Cortex of kidney (tissue), 1 donor: ENCODE measurements around the gene CCT3.

Experiments used
- DNase-seq: peaks from one replicate; lab custom pipeline; 2025; lab: John Stamatoyannopoulos, UW

Gene CCT3

GRCh38 chr1:156281281-156281680, 56.8 kb downstream of the CCT3 start:
- no peak for DNase-seq

- no peak for DNase-seq
These were observed 58.3 kb downstream of the CCT3 start for GRCh38 chr1:156279837-156280236.

- DNase-seq = no peak
These were observed 61.1 kb downstream of the CCT3 start for GRCh38 chr1:156276966-156277381.

GRCh38 chr1:156276532-156276931, 61.6 kb downstream of the CCT3 start:
- no peak for DNase-seq

- no peak for DNase-seq
These were observed 67.8 kb downstream of the CCT3 start for GRCh38 chr1:156270314-156270713.

GRCh38 chr1:156268336-156268735, 69.8 kb downstream of the CCT3 start:
- DNase-seq = no peak

- no peak for DNase-seq
These were observed 72.0 kb downstream of the CCT3 start for GRCh38 chr1:156266051-156266450.

DNA sequence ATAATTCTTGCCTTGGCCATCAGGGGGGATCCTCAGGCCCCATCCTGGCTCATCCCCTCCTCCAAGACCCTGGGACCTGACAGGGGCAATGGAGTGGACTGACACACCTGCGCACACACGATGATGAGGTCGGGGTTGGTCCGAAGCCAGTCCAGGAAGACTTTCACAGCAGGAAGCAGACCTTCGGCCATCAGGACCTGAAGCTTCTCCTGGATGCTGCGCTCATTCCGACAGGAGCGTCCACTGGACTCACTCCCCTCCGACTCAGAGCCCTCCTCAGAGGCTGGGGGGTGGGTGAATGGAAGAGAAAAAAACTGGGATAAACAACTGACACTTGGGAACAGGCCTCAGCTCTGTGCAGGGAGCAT, 74.8 kb downstream of the CCT3 start:
- no peak for DNase-seq

- DNase-seq = no peak
These were observed 75.4 kb downstream of the CCT3 start for GRCh38 chr1:156262461-156263287.

GRCh38 chr1:156260896-156261295, 77.2 kb downstream of the CCT3 start:
- no peak for DNase-seq

DNA sequence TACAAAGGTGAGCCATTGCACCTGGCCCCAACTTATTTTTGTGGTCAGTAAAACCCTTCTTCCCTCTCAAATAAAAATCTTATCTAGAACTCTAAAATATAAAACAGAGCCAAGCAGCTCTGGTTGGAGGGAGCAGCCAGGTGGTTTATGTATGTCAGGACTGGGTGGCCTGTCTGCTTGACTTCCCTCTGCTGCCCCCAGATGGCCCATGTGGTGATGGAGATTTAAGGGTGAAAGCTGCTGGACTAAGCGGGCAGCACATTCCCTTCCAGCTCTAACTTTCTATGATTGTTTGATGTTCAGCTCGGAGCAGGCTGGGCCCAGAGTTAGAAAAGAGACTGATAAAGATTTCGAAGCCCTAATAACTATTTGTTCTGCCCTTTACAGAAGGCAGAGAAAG, 78.3 kb downstream of the CCT3 start:
- DNase-seq = no peak
